22Rv1 (cell line): Measurements from ENCODE around the gene USP6NL.

Source experiments
- CTCF ChIP-seq: fragments of 450-650 bp; IDR thresholded peaks from 2 replicates; pipeline ENCODE4 v1.5.1; 2017; ENCODE audit warnings: mild to moderate bottlenecking
- ZFX ChIP-seq: fragments of 450-650 bp; IDR thresholded peaks from 2 replicates; pipeline ENCODE4 v1.6.1; 2017; ENCODE audit warnings: antibody characterized with exemption, borderline replicate concordance

GRCh38 chr10:11629731-11630130 is 18.3 kb upstream of the USP6NL start:
- TF ChIP-seq CTCF = no peak
- TF ChIP-seq ZFX = no peak
